ENCODE data around the gene BACE2. TPM values are rescaled to one million over a fixed set of nuclear protein-coding genes. Genes with fewer than 3 reads are reported as not detected.

Gene BACE2
- total and polyA plus RNA-seq, 2 of the 13 experiments (the other 11 are each of a cell fraction or from before 2014, with no cell fraction given), result 0.07 to 0.11 TPM

DNA sequence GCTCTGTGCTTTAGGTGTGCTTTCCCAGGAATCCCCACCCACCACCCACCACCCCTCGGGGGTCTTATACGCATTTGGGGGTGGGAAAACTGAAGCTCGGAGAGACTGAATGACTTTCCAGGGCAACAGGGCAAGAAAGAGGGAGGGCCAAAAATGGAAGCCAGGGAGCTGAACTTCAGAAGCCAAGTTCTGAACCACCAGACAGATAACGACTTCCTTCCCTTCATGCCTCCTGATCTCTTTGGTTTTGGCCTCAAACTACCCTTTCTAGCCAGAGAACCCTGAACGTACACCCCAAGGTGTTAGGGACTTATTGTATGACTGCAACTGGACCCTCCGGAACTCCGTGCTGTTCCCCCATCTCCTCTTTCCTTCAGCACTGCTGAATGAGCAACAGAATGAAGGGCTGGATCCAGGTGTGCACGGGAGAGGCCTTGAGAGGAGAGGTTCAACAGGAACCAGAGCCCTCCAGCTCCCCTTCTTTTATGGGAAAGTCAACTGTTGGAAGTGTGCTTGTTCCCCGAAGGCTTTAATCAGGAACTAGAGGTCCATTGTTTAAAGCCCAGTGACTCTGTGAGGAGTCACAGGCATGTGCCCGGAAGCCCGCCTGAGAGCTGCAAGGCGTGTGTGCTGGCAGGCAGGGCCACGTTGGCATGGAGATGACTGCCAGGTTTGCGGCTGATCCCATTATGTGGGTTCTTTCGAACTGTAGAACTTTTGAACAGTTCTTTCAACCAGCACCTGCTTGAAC, 3.1 kb downstream of the BACE2 start:
- no peaks in the 10 kb centered on the region for H3K79me2 ChIP-seq (ENCODE audit: insufficient read depth, low read length)
- H3K36me3 ChIP-seq (replicated peaks in 1 of 2; ENCODE audit: control insufficient read depth in 1 of 2, insufficient read depth in 2 of 2, low read length in 2 of 2), result no peaks in the 10 kb centered on the region
- H2AFZ ChIP-seq (ENCODE audit: low read length), result no peak overlapping the region
- in situ Hi-C loops (cut with HindIII; ENCODE audit: extremely low pct_ligation_motif_present, low pct_unique_long_range_greater_than_20kb), result no loop called here
- POLR2A ChIA-PET, result no interaction called here
- no peak overlapping the region for H3K4me3 ChIP-seq (replicated peaks in 1 of 3; ENCODE audit: insufficient read depth in 1 of 3, low read depth in 2 of 3, low read length in 3 of 3)
- H3K4me1 ChIP-seq (ENCODE audit: insufficient read depth, low read length), result no peaks in the 10 kb centered on the region
- H3K27ac ChIP-seq (ENCODE audit: extremely low read length, insufficient read depth, low read length), result no peak overlapping the region
- H3K27me3 ChIP-seq (ENCODE audit: control insufficient read depth in 1 of 2, insufficient read depth in 2 of 2, low read length in 2 of 2), result peaks cover 6 to 47% of the 10 kb centered on the region in 2 experiments; a peak in 4 of 5 replicates
- no TSS peak for BruUV-seq (replicated peaks)
- ATAC-seq (no peak), DNase-seq (ENCODE audit: low spot score) (no peak), FAIRE-seq (no peak)
- no peaks in the 10 kb centered on the region for H3K9me3 ChIP-seq (ENCODE audit: low read length)
- intact Hi-C loops (cut with micrococcal nuclease; ENCODE audit: unreplicated experiment), result no loop called here
- H3K9ac ChIP-seq (ENCODE audit: insufficient read depth, low read depth, low read length), result no peak overlapping the region
- CTCF ChIA-PET (ENCODE audit: low intra/inter-chr PET ratio, low total read pairs), result no interaction called here
- H4K20me1 ChIP-seq (ENCODE audit: insufficient read depth, low read length), result no peaks in the 10 kb centered on the region
- 34% methylated on average over 15 of the region's 15 CpGs for WGBS (ENCODE audit: low lambda C conversion rate)
- TF ChIP-seq, protein P1, sequence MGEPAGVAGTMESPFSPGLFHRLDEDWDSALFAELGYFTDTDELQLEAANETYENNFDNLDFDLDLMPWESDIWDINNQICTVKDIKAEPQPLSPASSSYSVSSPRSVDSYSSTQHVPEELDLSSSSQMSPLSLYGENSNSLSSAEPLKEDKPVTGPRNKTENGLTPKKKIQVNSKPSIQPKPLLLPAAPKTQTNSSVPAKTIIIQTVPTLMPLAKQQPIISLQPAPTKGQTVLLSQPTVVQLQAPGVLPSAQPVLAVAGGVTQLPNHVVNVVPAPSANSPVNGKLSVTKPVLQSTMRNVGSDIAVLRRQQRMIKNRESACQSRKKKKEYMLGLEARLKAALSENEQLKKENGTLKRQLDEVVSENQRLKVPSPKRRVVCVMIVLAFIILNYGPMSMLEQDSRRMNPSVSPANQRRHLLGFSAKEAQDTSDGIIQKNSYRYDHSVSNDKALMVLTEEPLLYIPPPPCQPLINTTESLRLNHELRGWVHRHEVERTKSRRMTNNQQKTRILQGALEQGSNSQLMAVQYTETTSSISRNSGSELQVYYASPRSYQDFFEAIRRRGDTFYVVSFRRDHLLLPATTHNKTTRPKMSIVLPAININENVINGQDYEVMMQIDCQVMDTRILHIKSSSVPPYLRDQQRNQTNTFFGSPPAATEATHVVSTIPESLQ (CRISPR knock-in tag; conservative IDR thresholded peaks at IDR 0.05), result no peak
- TF ChIP-seq PAWR (CRISPR knock-in tag; IDR thresholded peaks at IDR 0.05; ENCODE audit: borderline replicate concordance) (no peak), ZFAT (CRISPR knock-in tag; conservative IDR thresholded peaks at IDR 0.05) (no peak), ZNF569 (CRISPR knock-in tag; IDR thresholded peaks at IDR 0.05; ENCODE audit: borderline replicate concordance) (no peak), NCOA5 (CRISPR knock-in tag; IDR thresholded peaks at IDR 0.05) (no peak)
- no peak overlapping the region for H3K4me2 ChIP-seq (ENCODE audit: low read depth, low read length)

DNA sequence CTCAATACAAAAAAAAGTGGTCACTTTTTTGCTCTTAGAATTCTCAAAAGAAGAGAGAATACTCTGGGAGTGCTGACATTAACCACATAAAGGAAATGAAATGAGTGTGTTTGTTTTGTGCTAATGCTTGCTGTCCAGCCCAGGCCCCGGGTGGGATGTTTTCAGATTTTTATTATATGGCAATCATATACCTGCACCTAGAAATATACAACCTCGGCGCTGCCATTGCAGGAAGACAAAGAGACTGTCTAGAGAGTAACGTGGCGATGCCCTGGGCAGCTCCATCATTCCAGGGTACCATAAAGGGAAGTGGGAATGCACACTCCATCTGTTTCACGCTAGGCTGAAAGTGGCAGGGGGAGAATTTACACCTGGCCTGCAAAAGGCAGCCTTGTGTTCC, 7.1 kb downstream of the BACE2 start:
- POLR2A ChIA-PET, result no interaction called here
- in situ Hi-C loops (cut with HindIII; ENCODE audit: extremely low pct_ligation_motif_present, low pct_unique_long_range_greater_than_20kb) (no loop called here), intact Hi-C loops (cut with micrococcal nuclease; ENCODE audit: unreplicated experiment) (no loop called here)
- ATAC-seq (no peak), DNase-seq (ENCODE audit: low spot score) (no peak), FAIRE-seq (no peak)
- no peak overlapping the region for H3K9ac ChIP-seq (ENCODE audit: insufficient read depth, low read depth, low read length)
- no peak overlapping the region for H2AFZ ChIP-seq (ENCODE audit: low read length)
- H3K27me3 ChIP-seq (ENCODE audit: control insufficient read depth in 1 of 2, insufficient read depth in 2 of 2, low read length in 2 of 2), result peaks cover 0 to 39% of the 10 kb centered on the region in 2 experiments; a peak in 4 of 5 replicates
- no peaks in the 10 kb centered on the region for H3K4me1 ChIP-seq (ENCODE audit: insufficient read depth, low read length)
- H3K27ac ChIP-seq (ENCODE audit: extremely low read length, insufficient read depth, low read length), result no peak overlapping the region
- 0% methylated on average over 6 of the region's 6 CpGs for WGBS (ENCODE audit: low lambda C conversion rate)
- H3K36me3 ChIP-seq (replicated peaks in 1 of 2; ENCODE audit: control insufficient read depth in 1 of 2, insufficient read depth in 2 of 2, low read length in 2 of 2), result no peaks in the 10 kb centered on the region
- no peaks in the 10 kb centered on the region for H3K79me2 ChIP-seq (ENCODE audit: insufficient read depth, low read length)
- BruUV-seq (replicated peaks), result no TSS peak
- no peaks in the 10 kb centered on the region for H3K9me3 ChIP-seq (ENCODE audit: low read length)
- no peak overlapping the region for H3K4me2 ChIP-seq (ENCODE audit: low read depth, low read length)
- CTCF ChIA-PET (ENCODE audit: low intra/inter-chr PET ratio, low total read pairs), result no interaction called here
- H4K20me1 ChIP-seq (ENCODE audit: insufficient read depth, low read length), result no peaks in the 10 kb centered on the region
- H3K4me3 ChIP-seq (replicated peaks in 1 of 3; ENCODE audit: insufficient read depth in 1 of 3, low read depth in 2 of 3, low read length in 3 of 3), result no peak overlapping the region
- no peak for TF ChIP-seq SMAD1 (CRISPR knock-in tag; IDR thresholded peaks at IDR 0.05; ENCODE audit: borderline replicate concordance, low read depth)
- TF ChIP-seq ZBTB14 (CRISPR knock-in tag; IDR thresholded peaks at IDR 0.05), result no peak
- TF ChIP-seq ZSCAN30 (CRISPR knock-in tag; IDR thresholded peaks at IDR 0.05), result no peak
- no peak for TF ChIP-seq CAMTA2 (CRISPR knock-in tag; IDR thresholded peaks at IDR 0.05; ENCODE audit: borderline replicate concordance)
- TF ChIP-seq RBM39 (IDR thresholded peaks at IDR 0.05; ENCODE audit: low read depth, low read length, poor library complexity, severe bottlenecking), result no peak
- no peak for TF ChIP-seq ZSCAN9 (CRISPR knock-in tag; IDR thresholded peaks at IDR 0.05; ENCODE audit: borderline replicate concordance)
- no peak for TF ChIP-seq GFI1 (CRISPR knock-in tag; IDR thresholded peaks at IDR 0.05; ENCODE audit: borderline replicate concordance)
- TF ChIP-seq BATF2 (CRISPR knock-in tag; IDR thresholded peaks at IDR 0.05), result no peak
- TF ChIP-seq ZNF230 (CRISPR knock-in tag; IDR thresholded peaks at IDR 0.05), result no peak
